ENCODE results near the gene NFU1. TPM values are rescaled to one million over a fixed set of nuclear protein-coding genes. Genes with fewer than 3 reads are reported as not detected.
"Not testable (repeated sequence)": the region's sequence is repeated elsewhere in the genome, so short reads cannot be mapped to it uniquely, and the experiment has no call there.

The NFU1 gene
- total RNA-seq, 2 donors from 2014 or later, result 15.4 to 32.3 TPM

DNA sequence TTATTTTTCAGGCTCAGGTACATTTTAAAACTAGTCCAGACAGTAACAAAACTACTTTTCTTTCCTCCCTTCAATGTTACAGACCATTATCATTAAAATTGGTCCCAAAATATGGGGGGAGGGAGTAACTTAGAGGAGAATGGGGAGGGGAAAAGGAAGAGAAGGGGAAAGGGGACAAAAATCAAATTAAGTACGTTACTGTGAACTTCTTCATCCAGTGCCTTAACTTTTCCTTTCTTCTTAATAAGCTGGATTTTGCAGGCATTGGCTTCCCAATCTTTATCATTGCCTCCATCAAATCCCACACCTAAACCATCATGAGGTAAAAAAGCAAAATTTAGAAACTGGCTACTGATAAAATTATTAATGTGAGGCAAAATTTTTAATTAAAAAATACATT is 67.4 kb downstream of the NFU1 start:
- Mint-ChIP-seq H3K9me3 (no peaks in the 10 kb centered on the region), H3K27me3 (no peaks in the 10 kb centered on the region), H3K36me3 (ENCODE audit: low read depth) (peaks cover 80% of the 10 kb centered on the region), H3K27ac (no peak overlapping the region), H3K4me3 (no peak overlapping the region), H3K4me1 (peaks cover 5% of the 10 kb centered on the region)
- no peak for ATAC-seq (replicated peaks)

DNA sequence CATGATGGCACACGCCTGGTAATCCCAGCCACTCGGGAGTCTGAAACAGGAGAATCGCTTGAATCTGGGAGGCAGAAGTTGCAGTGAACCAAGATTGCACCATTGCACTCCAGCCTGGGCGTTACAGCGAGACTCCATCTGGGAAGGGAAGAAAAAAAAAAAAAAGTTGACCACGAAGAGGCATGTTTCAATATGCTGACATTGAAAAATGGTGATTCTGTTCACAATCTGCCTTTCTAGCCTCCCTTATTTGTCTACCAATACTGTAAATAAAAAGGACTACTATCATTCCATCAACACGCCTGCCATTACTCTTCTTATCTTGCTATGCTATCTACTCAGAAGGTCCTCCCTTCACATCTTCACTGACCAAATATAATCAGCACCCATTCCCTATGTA is 68.6 kb downstream of the NFU1 start:
- no peak overlapping the region for H3K4me3 Mint-ChIP-seq
- H3K4me1 Mint-ChIP-seq, result peaks cover 5% of the 10 kb centered on the region
- H3K27ac Mint-ChIP-seq, result no peak overlapping the region
- H3K27me3 Mint-ChIP-seq, result no peaks in the 10 kb centered on the region
- no peaks in the 10 kb centered on the region for H3K9me3 Mint-ChIP-seq
- no peak for ATAC-seq (replicated peaks)
- H3K36me3 Mint-ChIP-seq (ENCODE audit: low read depth), result peaks cover 88% of the 10 kb centered on the region

DNA sequence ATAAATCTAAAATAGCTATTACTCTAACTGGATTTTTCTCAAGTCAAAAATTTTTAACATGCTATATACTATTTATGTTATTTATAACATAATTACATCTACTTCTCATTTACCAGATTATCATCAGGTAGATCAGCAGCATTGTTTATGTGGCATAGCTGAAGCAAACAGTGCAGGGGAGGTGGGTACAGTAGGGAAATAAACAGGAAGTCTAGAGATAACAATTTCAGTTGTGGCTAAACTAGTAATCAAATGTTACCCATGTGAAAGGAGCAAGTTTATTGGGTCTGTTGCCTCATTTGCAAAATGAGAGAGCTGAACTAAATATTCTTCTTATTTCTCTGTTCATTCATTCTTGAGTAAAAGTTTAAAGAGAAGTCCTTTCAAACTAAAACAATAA is 77.9 kb downstream of the NFU1 start:
- Mint-ChIP-seq H3K4me3 (no peak overlapping the region), H3K9me3 (no peaks in the 10 kb centered on the region), H3K36me3 (ENCODE audit: low read depth) (peaks cover 93% of the 10 kb centered on the region), H3K27me3 (no peaks in the 10 kb centered on the region), H3K27ac (no peak overlapping the region), H3K4me1 (no peaks in the 10 kb centered on the region)
- ATAC-seq (replicated peaks), result no peak

DNA sequence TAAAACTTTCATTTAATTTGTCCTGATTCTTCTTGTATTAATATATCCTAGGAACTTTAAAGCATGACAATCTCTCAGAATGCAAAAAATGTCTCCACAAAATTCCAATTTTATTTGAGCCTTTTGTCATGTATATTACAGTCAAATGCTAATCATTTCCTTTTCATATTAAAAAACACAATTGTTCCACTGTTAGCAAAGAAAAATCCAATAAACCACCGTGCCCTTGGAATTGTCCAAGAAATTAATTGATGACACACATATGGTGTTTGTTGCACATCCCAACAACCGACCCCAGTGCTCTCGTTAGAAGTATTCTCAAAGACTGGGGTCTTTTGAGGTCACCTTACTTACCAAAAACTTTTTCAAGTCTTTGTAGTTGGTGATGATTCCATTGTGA is 78.3 kb downstream of the NFU1 start:
- Mint-ChIP-seq H3K9me3 (no peaks in the 10 kb centered on the region), H3K36me3 (ENCODE audit: low read depth) (peaks cover 94% of the 10 kb centered on the region), H3K27ac (no peak overlapping the region), H3K4me3 (no peak overlapping the region), H3K4me1 (no peaks in the 10 kb centered on the region), H3K27me3 (no peaks in the 10 kb centered on the region)
- no peak for ATAC-seq (replicated peaks)

DNA sequence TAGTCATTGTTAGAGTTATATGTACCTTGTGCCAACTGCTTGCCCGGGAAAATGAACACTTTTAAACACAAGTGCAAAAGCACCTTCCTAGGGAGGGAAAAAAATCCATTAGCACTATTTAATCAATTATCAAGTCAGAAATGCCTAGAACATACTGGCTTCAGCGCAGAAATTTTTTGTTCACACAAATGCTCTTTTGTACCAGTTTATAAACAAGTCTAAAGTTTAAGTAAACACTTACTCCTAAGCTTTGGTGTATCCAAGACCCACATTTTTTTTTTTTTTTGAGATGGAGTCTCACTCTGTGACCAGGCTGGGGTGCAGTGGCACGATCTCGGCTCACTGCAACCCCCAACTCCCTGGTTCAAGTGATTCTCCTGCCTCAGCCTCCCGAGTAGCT is 80.8 kb downstream of the NFU1 start:
- Mint-ChIP-seq H3K4me3 (no peak overlapping the region), H3K27me3 (no peaks in the 10 kb centered on the region), H3K36me3 (ENCODE audit: low read depth) (peaks cover 93% of the 10 kb centered on the region), H3K9me3 (no peaks in the 10 kb centered on the region), H3K27ac (no peak overlapping the region), H3K4me1 (no peaks in the 10 kb centered on the region)
- ATAC-seq (replicated peaks), result no peak

DNA sequence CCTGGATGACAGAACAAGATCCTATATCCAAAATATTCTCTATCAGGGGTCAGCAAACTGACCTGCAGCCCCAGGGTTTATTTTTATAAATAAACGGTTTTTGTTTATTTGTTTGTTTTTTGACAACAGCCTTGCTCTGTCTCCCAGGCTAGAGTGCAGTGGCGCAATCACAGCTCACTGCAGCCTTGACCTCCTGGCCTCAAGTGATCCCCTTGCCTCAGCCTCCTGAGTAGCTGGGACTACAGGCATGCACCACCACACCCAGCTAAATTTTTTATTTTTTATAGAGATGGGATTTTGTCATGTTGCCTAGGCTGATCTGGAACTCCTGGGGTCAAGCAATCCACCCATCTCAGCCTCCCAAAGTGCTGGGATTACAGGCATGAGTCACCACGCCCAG is 82.3 kb downstream of the NFU1 start:
- H3K4me3 Mint-ChIP-seq; ATAC-seq (replicated peaks); H3K4me1 Mint-ChIP-seq; H3K27me3 Mint-ChIP-seq; H3K9me3 Mint-ChIP-seq; H3K27ac Mint-ChIP-seq: not testable (repeated sequence)
- peaks cover 93% of the 10 kb centered on the region for H3K36me3 Mint-ChIP-seq (ENCODE audit: low read depth)

DNA sequence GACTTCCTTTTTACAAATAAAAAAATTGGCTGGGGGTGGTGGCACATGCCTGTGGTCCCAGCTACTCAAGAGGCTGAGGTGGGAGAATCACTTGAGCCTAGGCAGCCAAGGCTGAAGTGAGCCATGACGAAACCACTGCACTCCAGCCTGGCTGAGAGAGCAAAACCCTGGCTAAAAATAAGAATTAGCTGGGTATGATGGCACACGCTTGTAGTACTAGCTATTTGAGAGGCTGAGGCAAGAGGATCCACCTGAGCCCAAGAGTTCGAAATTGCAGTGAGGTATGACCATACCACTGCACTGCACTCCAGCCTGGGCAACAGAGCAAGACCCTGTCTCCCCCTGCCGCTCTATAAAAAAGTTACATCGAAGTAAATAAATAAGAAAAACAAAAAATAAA is 83.9 kb downstream of the NFU1 start:
- Mint-ChIP-seq H3K4me3 (no peak overlapping the region), H3K4me1 (no peaks in the 10 kb centered on the region), H3K9me3 (no peaks in the 10 kb centered on the region), H3K27me3 (no peaks in the 10 kb centered on the region), H3K36me3 (ENCODE audit: low read depth) (peaks cover 93% of the 10 kb centered on the region), H3K27ac (no peak overlapping the region)
- ATAC-seq (replicated peaks), result no peak

DNA sequence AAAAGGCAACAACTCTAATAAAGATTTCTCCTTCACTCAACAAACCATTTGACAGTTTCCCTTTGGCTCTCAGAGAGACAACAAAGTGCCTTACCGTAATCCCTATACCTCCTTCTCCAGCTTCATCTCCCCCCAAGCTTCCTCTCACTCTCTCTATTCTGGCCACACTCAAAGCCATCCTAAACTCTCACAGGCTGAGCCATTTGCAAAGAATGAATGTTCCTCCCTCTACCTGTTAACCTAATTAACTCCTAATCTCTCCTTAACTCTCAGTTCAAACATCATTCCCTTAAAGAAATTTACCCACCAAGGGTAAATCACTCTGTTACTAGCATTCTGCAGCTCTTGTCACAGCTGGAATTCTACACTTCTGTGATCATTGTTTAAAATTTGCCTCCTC is 88.5 kb downstream of the NFU1 start:
- Mint-ChIP-seq H3K4me3 (no peak overlapping the region), H3K9me3 (no peaks in the 10 kb centered on the region), H3K36me3 (ENCODE audit: low read depth) (peaks cover 95% of the 10 kb centered on the region), H3K27ac (no peak overlapping the region), H3K4me1 (no peaks in the 10 kb centered on the region), H3K27me3 (no peaks in the 10 kb centered on the region)
- no peak for ATAC-seq (replicated peaks)

Other genes with a start within 250 kb of the NFU1 start
- gene GFPT1, start 50.2 kb downstream of the NFU1 start, total RNA-seq, result 10 to 100 TPM; 32.7 to 43.8 TPM
- gene AAK1, start 206.3 kb upstream of the NFU1 start, total RNA-seq, result 100 to 1,000 TPM in 1 of 2 donors, 10 to 100 TPM in 1; 94.3 to 203 TPM